Measurements from ENCODE around the gene TMEM11.

DNA sequence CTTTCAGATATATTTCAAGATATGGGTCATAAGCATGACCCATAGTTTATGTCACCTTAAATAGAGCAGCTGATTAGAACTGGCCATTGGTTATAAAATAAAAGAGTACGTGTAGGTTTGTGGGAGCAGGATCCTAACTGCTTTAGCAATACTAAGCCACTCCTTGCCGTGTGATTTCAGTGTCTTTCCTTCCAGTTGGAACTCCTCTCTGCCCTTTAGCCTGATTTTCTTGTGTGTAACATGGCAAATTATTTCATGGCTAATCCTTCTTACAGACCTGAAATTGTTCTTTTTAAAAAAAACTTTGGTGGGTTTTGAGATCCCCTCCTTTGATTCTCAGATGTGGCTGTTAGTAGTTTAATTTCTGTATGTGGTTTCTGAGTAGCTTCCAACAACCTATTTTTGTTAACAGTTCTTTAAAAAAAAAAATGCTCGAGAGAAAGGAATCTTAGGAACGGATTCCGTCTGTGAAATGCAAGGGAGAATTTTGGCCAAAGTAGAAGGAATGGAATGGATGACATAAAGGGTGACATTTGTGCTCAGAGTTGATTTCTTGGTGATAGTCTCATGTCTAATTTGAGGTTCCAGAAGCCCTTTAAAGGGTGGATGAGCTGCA is 47.3 kb downstream of the TMEM11 start:
- TF ChIP-seq, protein P1, sequence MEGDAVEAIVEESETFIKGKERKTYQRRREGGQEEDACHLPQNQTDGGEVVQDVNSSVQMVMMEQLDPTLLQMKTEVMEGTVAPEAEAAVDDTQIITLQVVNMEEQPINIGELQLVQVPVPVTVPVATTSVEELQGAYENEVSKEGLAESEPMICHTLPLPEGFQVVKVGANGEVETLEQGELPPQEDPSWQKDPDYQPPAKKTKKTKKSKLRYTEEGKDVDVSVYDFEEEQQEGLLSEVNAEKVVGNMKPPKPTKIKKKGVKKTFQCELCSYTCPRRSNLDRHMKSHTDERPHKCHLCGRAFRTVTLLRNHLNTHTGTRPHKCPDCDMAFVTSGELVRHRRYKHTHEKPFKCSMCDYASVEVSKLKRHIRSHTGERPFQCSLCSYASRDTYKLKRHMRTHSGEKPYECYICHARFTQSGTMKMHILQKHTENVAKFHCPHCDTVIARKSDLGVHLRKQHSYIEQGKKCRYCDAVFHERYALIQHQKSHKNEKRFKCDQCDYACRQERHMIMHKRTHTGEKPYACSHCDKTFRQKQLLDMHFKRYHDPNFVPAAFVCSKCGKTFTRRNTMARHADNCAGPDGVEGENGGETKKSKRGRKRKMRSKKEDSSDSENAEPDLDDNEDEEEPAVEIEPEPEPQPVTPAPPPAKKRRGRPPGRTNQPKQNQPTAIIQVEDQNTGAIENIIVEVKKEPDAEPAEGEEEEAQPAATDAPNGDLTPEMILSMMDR (IDR thresholded peaks at IDR 0.05): no peak
- TF ChIP-seq POLR2AphosphoS5 (IDR thresholded peaks at IDR 0.05; ENCODE audit: low read depth, low read length): no peak
